Stimulated activated CD8-positive, alpha-beta memory T cell treated with anti-CD3 and anti-CD28 coated beads, Interleukin-4, amount 100 ng/mL, for 4 hours (primary cell): ENCODE data around the gene CKMT1A.
"Not testable (repeated sequence)": the region's sequence is repeated elsewhere in the genome, so short reads cannot be mapped to it uniquely, and the experiment has no call there.

Experiments
- DNase-seq, 2 donors: peaks; one replicate each; pipeline ENCODE4 v3.0.0-alpha.2; 2020; ENCODE audit warnings: low read depth in 2 of 2, low spot score in 1 of 2

CKMT1A gene

GRCh38 chr15:43746903-43747309 lies 53.2 kb downstream of the CKMT1A start:
- DNase-seq = not testable (repeated sequence)

GRCh38 chr15:43748376-43748775 lies 54.7 kb downstream of the CKMT1A start:
- no peak for DNase-seq
